ENCODE data around the gene PLA2G4E.

Gene PLA2G4E

DNA sequence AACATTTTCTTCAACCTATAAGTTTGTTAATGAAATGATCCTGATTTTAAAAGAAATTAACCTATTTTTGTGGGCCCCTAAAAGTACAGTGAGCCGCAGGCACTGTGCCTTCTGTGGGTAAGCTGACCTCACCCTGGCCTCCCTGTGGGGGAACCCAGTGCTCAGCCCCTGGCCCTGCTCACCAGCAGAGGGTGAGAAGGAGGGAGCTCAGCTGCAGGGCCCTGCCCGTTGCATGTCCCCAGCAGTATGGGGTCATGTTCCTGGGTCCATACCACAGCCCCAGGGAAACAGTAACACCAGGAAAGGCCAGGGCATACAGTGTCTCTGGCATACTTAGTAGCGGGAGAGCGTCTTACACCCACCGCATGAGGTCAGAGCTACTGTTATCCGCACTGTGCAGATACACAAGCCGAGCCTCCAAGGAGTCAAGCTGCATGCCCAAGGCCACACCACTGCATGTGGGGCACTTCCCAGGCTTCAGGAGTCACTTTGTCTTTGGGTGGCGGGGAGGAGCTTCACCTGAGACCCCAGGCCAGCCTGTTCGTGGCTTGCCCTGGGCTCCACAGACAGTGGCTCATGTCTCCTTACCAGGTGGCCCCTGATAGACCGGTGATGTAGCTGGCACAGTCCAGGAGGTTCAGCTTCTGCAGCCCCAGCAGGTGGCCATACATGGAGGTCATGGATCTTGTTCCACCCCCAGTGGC lies 25.9 kb downstream of the PLA2G4E start:
- no peak overlapping the region for H3K4me3 ChIP-seq (ENCODE audit: low read depth, low read length)
- ChIA-PET CTCF (interaction anchor here (0.6 to 22.3 kb wide), 6 partner anchors 14 to 144 kb away, joined by 3 to 274 read pairs (median 6); no protein-coding TSS in a partner anchor), POLR2A (no interaction called here)
- no peak for TF ChIP-seq CTCF (IDR thresholded peaks at IDR 0.05; ENCODE audit: insufficient read depth, low read length, missing control alignments)
- no peak for DNase-seq (ENCODE audit: low read depth, low spot score)

DNA sequence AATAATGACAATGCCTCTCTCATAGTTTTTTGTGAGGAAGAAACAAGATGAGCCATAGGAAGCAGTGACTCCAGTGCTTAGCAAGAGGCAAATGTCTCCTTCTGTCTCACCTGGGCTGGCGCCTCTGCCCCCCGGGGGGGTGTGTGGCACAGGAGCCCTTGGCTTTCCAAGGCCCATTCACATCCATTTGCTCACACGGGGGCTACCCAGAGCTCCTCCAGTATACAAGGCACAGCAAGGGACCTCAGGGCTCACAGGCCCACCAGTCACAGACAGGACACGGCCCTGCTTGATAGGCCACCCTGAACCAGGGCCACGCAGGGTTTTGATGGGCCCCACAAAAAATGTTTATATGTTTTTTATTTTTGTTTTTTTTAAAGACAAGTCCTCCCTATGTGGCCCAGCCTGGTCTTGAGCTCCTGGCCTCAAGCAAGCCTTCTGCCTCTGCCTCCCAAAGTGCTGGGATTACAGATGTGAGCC lies 26.6 kb downstream of the PLA2G4E start:
- TF ChIP-seq CTCF (IDR thresholded peaks at IDR 0.05; ENCODE audit: insufficient read depth, low read length, missing control alignments), result no peak
- no peak overlapping the region for H3K4me3 ChIP-seq (ENCODE audit: low read depth, low read length)
- no peak for DNase-seq (ENCODE audit: low read depth, low spot score)
- CTCF ChIA-PET, result interaction anchor here (1.5 to 22.3 kb wide), 3 partner anchors 60 to 143 kb away, joined by 4 to 274 read pairs (median 169); no protein-coding TSS in a partner anchor
- POLR2A ChIA-PET, result no interaction called here

DNA sequence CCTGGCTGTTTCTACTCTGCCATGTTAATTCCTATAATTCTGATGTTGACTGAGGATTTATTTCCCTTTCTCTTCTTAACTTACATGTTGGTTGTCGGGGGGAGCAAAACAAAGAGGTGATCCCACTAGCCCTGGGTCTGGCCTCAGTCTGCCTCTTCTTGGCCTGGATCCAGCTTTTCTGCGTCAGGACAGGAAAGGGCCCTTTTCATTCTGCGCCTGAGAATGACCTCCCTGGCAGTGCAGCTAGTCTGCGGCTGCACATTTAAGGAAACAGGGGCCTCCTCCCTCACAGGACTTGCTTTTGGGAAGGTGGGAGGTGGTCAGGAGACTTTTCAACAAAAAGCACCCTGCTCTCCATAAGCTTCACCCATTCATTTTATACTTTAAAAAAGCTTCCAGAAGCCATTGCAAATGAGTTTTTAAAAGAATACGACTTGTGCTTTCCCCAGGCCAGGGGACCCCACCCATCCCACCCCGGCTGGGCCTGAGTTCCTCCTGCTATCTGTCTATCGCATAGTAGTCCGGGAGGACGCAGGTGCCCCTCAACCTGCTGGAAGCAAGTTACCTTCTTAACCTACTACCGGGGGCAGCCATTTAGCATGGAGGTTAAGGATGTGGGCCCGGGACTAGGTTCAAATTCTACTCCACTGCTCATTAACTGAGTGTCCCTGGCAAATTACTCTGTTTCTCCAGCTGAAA lies 27.2 kb downstream of the PLA2G4E start:
- TF ChIP-seq CTCF (IDR thresholded peaks at IDR 0.05; ENCODE audit: insufficient read depth, low read length, missing control alignments), result no peak
- no peak for DNase-seq (ENCODE audit: low read depth, low spot score)
- no peak overlapping the region for H3K4me3 ChIP-seq (ENCODE audit: low read depth, low read length)
- CTCF ChIA-PET, result interaction anchor here (1.4 to 22.3 kb wide), 4 partner anchors 13 to 144 kb away, joined by 4 to 274 read pairs (median 88); no protein-coding TSS in a partner anchor
- POLR2A ChIA-PET, result no interaction called here

- POLR2A ChIA-PET, result no interaction called here
- H3K4me3 ChIP-seq (ENCODE audit: low read depth, low read length), result no peak overlapping the region
These were observed 28.0 kb downstream of the PLA2G4E start for GRCh38 chr15:41992803-41993190.

GRCh38 chr15:41992151-41992802 lies 28.6 kb downstream of the PLA2G4E start:
- H3K4me3 ChIP-seq (ENCODE audit: low read depth, low read length), result no peak overlapping the region
- no peak for TF ChIP-seq CTCF (IDR thresholded peaks at IDR 0.05; ENCODE audit: insufficient read depth, low read length, missing control alignments)
- ChIA-PET POLR2A (no interaction called here), CTCF (interaction anchor here (0.6 to 22.3 kb wide), 8 partner anchors 9 to 145 kb away, joined by 3 to 274 read pairs (median 60); no protein-coding TSS in a partner anchor)
- DNase-seq (ENCODE audit: low read depth, low spot score), result no peak

More at GRCh38 chr15:41992803-41993190, 28.0 kb downstream of the PLA2G4E start:
- no peak for TF ChIP-seq CTCF (IDR thresholded peaks at IDR 0.05; ENCODE audit: insufficient read depth, low read length, missing control alignments)
- CTCF ChIA-PET, result interaction anchor here (0.6 to 22.3 kb wide), 7 partner anchors 9 to 145 kb away, joined by 3 to 274 read pairs (median 8); no protein-coding TSS in a partner anchor
- no peak for DNase-seq (ENCODE audit: low read depth, low spot score)
